CD4-positive, alpha-beta memory T cell (primary cell): ENCODE data around the gene CACNB1. TPM values are rescaled to one million over a fixed set of nuclear protein-coding genes. Genes with fewer than 3 reads are reported as not detected.

Experiments
- CTCF ChIA-PET: fragments of 350-600 bp; sonication (Branson Sonifier 250); formaldehyde crosslinking; loops from one replicate; lab custom pipeline; 2021; ENCODE audit warnings: inconsistent platforms; ENCODE audit not compliant: partially characterized antibody; lab: Charles Lee
- POLR2A ChIA-PET: fragments of 350-600 bp; sonication (Branson Sonifier 250); formaldehyde crosslinking; loops from one replicate; lab custom pipeline; 2021; ENCODE audit not compliant: partially characterized antibody; lab: Charles Lee
- DNase-seq, 5 donors: peaks; one replicate each; pipeline versions ENCODE4 v3.0.0 to v3.0.0-alpha.2; 2020 to 2022; ENCODE audit warnings: mixed read lengths in 1 of 5
- H3K27ac ChIP-seq: one replicate; pipeline ENCODE4 v1.7.0; 2013; ENCODE audit warnings: low read depth, low read length
- H3K27me3 ChIP-seq: 2 replicates; pipeline ENCODE4 v1.7.0; 2013; ENCODE audit warnings: mild to moderate bottlenecking, low read length, moderate library complexity; ENCODE audit not compliant: insufficient read depth
- H3K36me3 ChIP-seq: 2 replicates; pipeline ENCODE4 v1.7.0; 2013; ENCODE audit warnings: mild to moderate bottlenecking, low read length, moderate library complexity; ENCODE audit not compliant: insufficient read depth
- H3K4me1 ChIP-seq: 2 replicates; pipeline ENCODE4 v1.7.0; 2013; ENCODE audit warnings: mild to moderate bottlenecking, low read length, moderate library complexity; ENCODE audit not compliant: insufficient read depth
- H3K4me3 ChIP-seq, 2 donors: one replicate each; pipeline ENCODE4 v1.7.0; 2013; ENCODE audit warnings: low read length in 2 of 2, mild to moderate bottlenecking in 1 of 2
- H3K9me3 ChIP-seq, 2 donors: one replicate each; pipeline ENCODE4 v1.7.0; 2013; ENCODE audit warnings: low read length in 2 of 2, control low read depth in 1 of 2; ENCODE audit not compliant: control insufficient read depth in 1 of 2
- H3K27ac Mint-ChIP-seq, 7 donors: one replicate each; pipeline ENCODE4 v1.8.0; 2020 to 2021; ENCODE audit warnings: mixed read lengths in 7 of 7, mild to moderate bottlenecking in 6 of 7, inconsistent platforms in 3 of 7, moderate library complexity in 3 of 7
- H3K27me3 Mint-ChIP-seq, 2 donors: one replicate each; pipeline ENCODE4 v1.8.0; 2020 to 2021; ENCODE audit warnings: mixed read lengths in 2 of 2
- H3K36me3 Mint-ChIP-seq, 2 donors: one replicate each; pipeline ENCODE4 v1.8.0; 2020 to 2021; ENCODE audit warnings: mixed read lengths in 2 of 2, inconsistent platforms in 1 of 2, mild to moderate bottlenecking in 1 of 2
- H3K4me1 Mint-ChIP-seq, 4 donors: one replicate each; pipeline ENCODE4 v1.8.0; 2020 to 2021; ENCODE audit warnings: mixed read lengths in 4 of 4, mild to moderate bottlenecking in 1 of 4
- H3K4me3 Mint-ChIP-seq, 8 donors: one replicate each; pipeline ENCODE4 v1.8.0; 2020 to 2021; ENCODE audit warnings: mixed read lengths in 8 of 8, mild to moderate bottlenecking in 7 of 8, moderate library complexity in 6 of 8, inconsistent platforms in 3 of 8
- H3K9me3 Mint-ChIP-seq, 8 donors: one replicate each; pipeline ENCODE4 v1.8.0; 2020 to 2021; ENCODE audit warnings: mixed read lengths in 8 of 8, mild to moderate bottlenecking in 5 of 8, inconsistent platforms in 3 of 8, moderate library complexity in 1 of 8
- intact Hi-C: fragments of 100-400 bp; cut with micrococcal nuclease; formaldehyde crosslinking; loops from one replicate; pipeline ENCODE4 v1.15.1; 2023
- polyA plus RNA-seq, 2 donors: library from polyadenylated mRNA; unstranded; fragments of 300-500 nt; fragmentation: Illumina TruSeq; gene quantifications; one replicate each; pipeline ENCODE4 v1.2.3, GENCODE V29; 2021
- total RNA-seq, 2 experiments: library from RNA; stranded (reverse); gene quantifications; one replicate each; pipeline ENCODE4 v1.2.3, GENCODE V29; 2021

The CACNB1 gene
- total and polyA plus RNA-seq, 4 experiments from 2014 or later: 0.20 to 25.7 (median 12.1) TPM

DNA sequence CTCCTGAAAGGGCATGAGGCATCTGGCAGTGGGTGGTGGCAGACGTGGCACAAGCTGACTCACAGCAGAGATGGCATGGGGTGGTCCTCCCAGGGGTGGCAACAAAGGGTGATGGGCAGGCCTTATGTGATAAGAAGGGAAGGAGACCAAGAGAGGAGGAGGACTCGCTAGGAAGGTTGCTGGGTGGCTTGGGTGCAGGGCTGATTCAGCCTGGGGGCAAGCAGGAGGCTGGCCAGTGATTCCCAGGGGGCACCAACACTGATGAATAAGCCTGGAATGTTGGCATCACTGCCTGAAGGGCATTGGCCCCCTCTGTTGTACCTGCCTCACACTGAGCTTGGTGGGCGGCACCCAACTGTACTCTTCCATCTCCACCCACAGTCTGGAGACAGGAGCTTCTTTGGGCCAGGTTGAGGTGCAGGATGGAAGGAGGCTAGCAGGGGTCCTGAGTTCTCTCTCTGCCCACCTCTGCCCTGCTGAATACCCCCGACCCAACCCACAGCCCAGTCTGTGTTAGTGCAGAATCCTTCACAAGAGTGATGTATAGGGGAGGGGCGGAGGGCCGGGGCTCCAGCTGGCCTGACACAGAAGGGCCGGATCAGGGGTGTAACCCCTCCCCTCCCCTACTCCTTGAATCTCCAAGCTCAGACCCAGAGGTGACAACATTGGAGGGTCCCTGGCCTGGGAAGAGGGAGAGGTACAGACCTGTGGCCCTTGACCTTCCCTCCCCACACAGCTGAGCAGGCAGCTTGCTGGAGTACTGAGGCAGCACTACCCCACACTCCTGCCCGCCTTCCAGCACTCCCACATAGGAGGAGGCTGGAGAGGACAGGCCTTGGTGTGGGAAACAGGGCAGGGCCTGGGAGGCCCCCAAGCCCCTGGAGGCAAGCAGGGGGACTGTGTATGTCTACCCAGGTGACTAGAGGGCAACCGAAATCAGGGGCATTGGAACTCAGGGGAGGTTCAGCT, 25.7 kb upstream of the CACNB1 start:
- H3K27ac ChIP-seq: no peak overlapping the region
- peaks cover 19% of the 10 kb centered on the region for H3K27me3 ChIP-seq
- H3K9me3 Mint-ChIP-seq: peaks cover 0 to 2% (median 0%) of the 10 kb centered on the region in 8 donors
- H3K4me3 Mint-ChIP-seq: peak overlapping the region in 4 of 8 donors; percentile 63 to 77 (median 66)
- intact Hi-C loops: no loop called here
- peaks cover 21 to 32% of the 10 kb centered on the region in 2 donors for H3K27me3 Mint-ChIP-seq
- ChIA-PET CTCF (interaction anchor here (0.8 to 2.1 kb wide), 3 partner anchors 9 to 17 kb away, joined by 3 to 6 read pairs (median 4); no protein-coding TSS in a partner anchor), POLR2A (no interaction called here)
- no peak overlapping the region for H3K4me3 ChIP-seq
- H3K4me1 Mint-ChIP-seq: peaks cover 6 to 17% (median 8%) of the 10 kb centered on the region in 4 donors
- peaks cover 16% of the 10 kb centered on the region for H3K4me1 ChIP-seq
- DNase-seq: no peak
- no peaks in the 10 kb centered on the region for H3K36me3 Mint-ChIP-seq
- no peaks in the 10 kb centered on the region for H3K9me3 ChIP-seq
- H3K27ac Mint-ChIP-seq: peak overlapping the region in 1 of 7 donors; percentile 52
- H3K36me3 ChIP-seq: no peaks in the 10 kb centered on the region

DNA sequence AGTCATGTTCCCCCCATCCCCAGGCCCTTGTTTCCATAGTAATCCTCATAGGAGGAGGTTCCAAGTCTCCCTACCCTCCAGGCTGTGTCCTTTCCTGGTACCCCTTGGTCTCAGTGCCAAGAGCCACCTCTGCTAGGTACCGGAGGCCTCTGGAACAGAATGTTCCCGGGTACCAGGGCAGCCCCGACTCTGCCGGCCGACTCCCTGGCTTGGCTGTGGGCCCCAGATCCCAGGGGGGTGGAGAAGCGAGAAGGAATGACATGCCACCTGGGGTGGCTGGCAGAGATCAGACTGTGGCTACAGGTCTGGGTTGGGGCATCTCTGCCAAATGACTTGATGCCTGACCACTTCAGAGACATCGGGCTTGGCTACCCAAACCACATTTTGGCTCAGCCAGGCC, 24.7 kb upstream of the CACNB1 start:
- Histone ChIP-seq H3K27me3 (peaks cover 16% of the 10 kb centered on the region), H3K4me3 (no peak overlapping the region), H3K27ac (no peak overlapping the region), H3K36me3 (no peaks in the 10 kb centered on the region), H3K9me3 (no peaks in the 10 kb centered on the region), H3K4me1 (peaks cover 16% of the 10 kb centered on the region)
- Mint-ChIP-seq H3K4me1 (peaks cover 6 to 17% (median 7%) of the 10 kb centered on the region in 4 donors), H3K4me3 (no peak overlapping the region), H3K27ac (no peak overlapping the region), H3K9me3 (peaks cover 0 to 2% (median 0%) of the 10 kb centered on the region in 8 donors), H3K27me3 (peaks cover 19 to 24% of the 10 kb centered on the region in 2 donors), H3K36me3 (no peaks in the 10 kb centered on the region)
- ChIA-PET POLR2A (interaction anchor here (1.7 kb wide), 1 partner anchor 16 kb away, joined by 4 read pairs; no protein-coding TSS in a partner anchor), CTCF (interaction anchor here (0.8 to 2.1 kb wide), 2 partner anchors 10 to 16 kb away, joined by 3 to 6 read pairs; no protein-coding TSS in a partner anchor)
- intact Hi-C loops: no loop called here
- DNase-seq: no peak

DNA sequence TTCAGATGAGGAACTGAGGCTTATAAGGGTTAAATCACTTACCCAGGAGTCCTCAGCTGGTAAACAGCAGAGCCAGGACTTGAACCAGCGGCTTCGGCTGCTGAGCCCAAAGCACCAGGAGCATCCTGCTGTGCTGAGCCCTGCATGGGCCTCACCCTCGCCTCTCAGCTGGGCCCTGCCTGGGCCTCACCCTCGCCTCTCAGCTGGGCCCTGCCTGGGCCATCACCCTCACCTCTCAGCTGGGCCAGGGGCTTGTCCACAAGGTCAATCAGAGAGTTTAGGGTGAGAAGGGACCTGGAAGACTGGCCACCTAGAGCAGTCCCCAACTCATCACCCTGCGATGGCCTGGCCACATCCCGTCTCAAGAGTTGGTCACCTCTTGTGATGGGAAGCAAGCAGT, 24.1 kb upstream of the CACNB1 start:
- Histone ChIP-seq H3K9me3 (no peaks in the 10 kb centered on the region), H3K4me3 (no peak overlapping the region), H3K4me1 (peaks cover 16% of the 10 kb centered on the region), H3K36me3 (no peaks in the 10 kb centered on the region), H3K27ac (no peak overlapping the region), H3K27me3 (peaks cover 14% of the 10 kb centered on the region)
- Mint-ChIP-seq H3K9me3 (peaks cover 0 to 2% (median 0%) of the 10 kb centered on the region in 8 donors), H3K36me3 (no peaks in the 10 kb centered on the region), H3K27me3 (peaks cover 17 to 29% of the 10 kb centered on the region in 2 donors), H3K27ac (peak overlapping the region in 1 of 7 donors; percentile 19), H3K4me1 (peaks cover 6 to 17% (median 7%) of the 10 kb centered on the region in 4 donors), H3K4me3 (no peak overlapping the region)
- CTCF ChIA-PET: interaction anchor here (1.9 kb wide), 1 partner anchor 10 kb away, joined by 8 read pairs; no protein-coding TSS in a partner anchor
- intact Hi-C loops: no loop called here
- DNase-seq: no peak
- POLR2A ChIA-PET: interaction anchor here (1.7 kb wide), 1 partner anchor 17 kb away, joined by 4 read pairs; no protein-coding TSS in a partner anchor

GRCh38 chr17:39219647-39220154, 22.2 kb upstream of the CACNB1 start:
- Histone ChIP-seq H3K4me3 (no peak overlapping the region), H3K27me3 (peaks cover 9% of the 10 kb centered on the region), H3K36me3 (no peaks in the 10 kb centered on the region), H3K4me1 (peaks cover 2% of the 10 kb centered on the region), H3K9me3 (no peaks in the 10 kb centered on the region), H3K27ac (no peak overlapping the region)
- intact Hi-C loops: no loop called here
- Mint-ChIP-seq H3K27me3 (peaks cover 20 to 26% of the 10 kb centered on the region in 2 donors), H3K9me3 (peaks cover 0 to 2% (median 0%) of the 10 kb centered on the region in 8 donors), H3K27ac (no peak overlapping the region), H3K4me1 (peaks cover 0 to 10% (median 3%) of the 10 kb centered on the region in 4 donors), H3K36me3 (no peaks in the 10 kb centered on the region), H3K4me3 (no peak overlapping the region)
- ChIA-PET POLR2A (no interaction called here), CTCF (interaction anchor here (0.5 to 2.6 kb wide), 4 partner anchors 11 to 128 kb away, joined by 3 to 11 read pairs (median 6); no protein-coding TSS in a partner anchor)
- DNase-seq: no peak

GRCh38 chr17:39218906-39219305, 21.4 kb upstream of the CACNB1 start:
- Mint-ChIP-seq H3K9me3 (peaks cover 0 to 2% (median 0%) of the 10 kb centered on the region in 8 donors), H3K4me3 (no peak overlapping the region), H3K27ac (no peak overlapping the region), H3K27me3 (peaks cover 15 to 23% of the 10 kb centered on the region in 2 donors), H3K36me3 (no peaks in the 10 kb centered on the region), H3K4me1 (peaks cover 0 to 7% (median 2%) of the 10 kb centered on the region in 4 donors)
- ChIA-PET POLR2A (no interaction called here), CTCF (interaction anchor here (1.6 to 2.6 kb wide), 2 partner anchors 13 to 17 kb away, joined by 3 to 11 read pairs; no protein-coding TSS in a partner anchor)
- Histone ChIP-seq H3K36me3 (no peaks in the 10 kb centered on the region), H3K27ac (no peak overlapping the region), H3K4me3 (no peak overlapping the region), H3K4me1 (no peaks in the 10 kb centered on the region), H3K9me3 (no peaks in the 10 kb centered on the region), H3K27me3 (peaks cover 3% of the 10 kb centered on the region)
- intact Hi-C loops: no loop called here
- no peak for DNase-seq

- peaks cover 0 to 4% (median 0%) of the 10 kb centered on the region in 4 donors for H3K4me1 Mint-ChIP-seq
- peak overlapping the region in 2 of 8 donors; percentile 6 to 77 for H3K4me3 Mint-ChIP-seq
- Histone ChIP-seq H3K27me3 (no peaks in the 10 kb centered on the region), H3K9me3 (no peaks in the 10 kb centered on the region), H3K27ac (no peak overlapping the region), H3K36me3 (no peaks in the 10 kb centered on the region), H3K4me3 (no peak overlapping the region), H3K4me1 (no peaks in the 10 kb centered on the region)
- intact Hi-C loops: no loop called here
- no peaks in the 10 kb centered on the region for H3K9me3 Mint-ChIP-seq
- ChIA-PET POLR2A (interaction anchor here (0.9 kb wide), 1 partner anchor 27 kb away, joined by 3 read pairs; no protein-coding TSS in a partner anchor), CTCF (interaction anchor here (0.7 to 2.6 kb wide), 3 partner anchors 9 to 25 kb away, joined by 3 to 11 read pairs (median 5); no protein-coding TSS in a partner anchor)
- peaks cover 12 to 21% of the 10 kb centered on the region in 2 donors for H3K27me3 Mint-ChIP-seq
- H3K27ac Mint-ChIP-seq: no peak overlapping the region
- DNase-seq: no peak
- no peaks in the 10 kb centered on the region for H3K36me3 Mint-ChIP-seq
Measured at GRCh38 chr17:39217734-39218369, 20.4 kb upstream of the CACNB1 start.
